GM19193 (cell line): ENCODE data around the gene GGN.

Source experiments
- POLR2A ChIP-seq: IDR thresholded peaks from 4 replicates; pipeline ENCODE4 v1.6.1; 2011; ENCODE audit not compliant: insufficient read depth, insufficient read length; ENCODE audit errors: extremely low read depth

The GGN gene

GRCh38 chr19:38336638-38337359 lies 51.0 kb downstream of the GGN start:
- peak; percentile 34 for TF ChIP-seq POLR2A

GRCh38 chr19:38335949-38336637 lies 51.7 kb downstream of the GGN start:
- peak; percentile 57 for TF ChIP-seq POLR2A
